ENCODE measurements around the gene ARID1B.

- TF ChIP-seq EZH2 (IDR thresholded peaks at IDR 0.05; ENCODE audit: low read length, unreplicated experiment) (no peak), CTCF (conservative IDR thresholded peaks at IDR 0.05; ENCODE audit: low read depth, low read length) (no peak), EZH2phosphoT487 (IDR thresholded peaks at IDR 0.05; ENCODE audit: borderline replicate concordance, low read length) (no peak)
Measured at GRCh38 chr6:156916130-156916801, 139.1 kb downstream of the ARID1B start.
